ENCODE results near the gene POU3F3.
A peak's percentile ranks its signal among the peaks of the same experiment; 100 is the strongest.

POU3F3 gene

DNA sequence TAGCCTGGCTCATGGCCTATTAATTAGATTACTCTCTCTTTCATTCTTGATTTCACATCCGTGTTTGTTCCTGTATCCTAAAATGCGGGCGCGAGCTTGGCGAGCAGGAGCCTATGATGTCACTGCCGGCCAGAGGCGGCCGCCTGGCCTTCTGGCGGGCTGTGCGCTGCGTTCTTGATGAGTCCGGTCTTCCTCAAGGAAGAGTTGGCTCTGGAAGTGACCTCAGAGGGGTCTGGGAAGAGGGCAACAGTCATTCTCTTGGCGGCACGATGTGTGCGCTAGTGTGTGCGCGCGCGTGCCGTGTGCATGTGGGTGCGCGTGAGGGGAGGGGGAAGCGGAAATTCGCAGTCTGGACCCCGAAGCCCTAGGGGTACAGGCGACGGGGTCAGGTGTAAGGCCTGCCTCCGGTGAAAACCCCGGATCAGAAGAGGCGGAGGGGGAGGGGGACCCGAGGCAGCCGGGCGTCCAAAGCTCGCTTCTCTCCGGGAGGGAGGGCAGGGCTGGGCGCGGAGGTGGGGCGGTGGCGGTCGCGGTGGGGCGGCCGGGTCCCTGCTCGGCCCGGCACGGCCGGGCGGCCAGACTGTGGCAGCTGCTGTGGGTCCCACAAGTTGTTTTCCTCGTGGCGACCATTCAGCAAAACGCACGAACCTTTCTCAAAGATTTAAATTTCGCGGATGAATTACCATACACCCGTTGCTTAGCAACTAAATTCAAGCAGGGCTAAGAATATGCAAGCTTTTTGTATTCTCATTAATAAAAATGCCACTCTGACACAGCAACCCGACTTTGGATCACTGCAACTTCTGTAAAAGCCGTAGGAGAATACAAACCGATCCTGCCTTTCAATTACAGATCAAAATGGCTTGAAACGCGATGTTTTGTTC is 8.4 kb downstream of the POU3F3 start:
- no peak for DNase-seq

DNA sequence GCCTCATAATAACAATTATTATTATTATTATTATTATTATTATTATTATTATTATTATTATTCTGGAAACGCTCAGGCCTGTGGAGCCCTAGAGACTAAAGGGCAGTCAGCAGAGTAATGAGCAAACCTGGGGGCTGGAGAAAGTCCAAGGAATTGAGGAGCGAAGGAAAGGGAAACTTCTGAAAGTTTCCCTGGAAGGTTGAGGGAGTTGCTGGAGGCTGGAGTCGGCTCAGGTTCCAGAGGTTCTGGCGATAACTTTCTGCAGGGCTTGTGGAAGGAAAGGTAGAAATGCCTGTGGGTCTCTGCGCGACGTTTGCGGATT is 9.2 kb downstream of the POU3F3 start:
- no peak for DNase-seq

DNA sequence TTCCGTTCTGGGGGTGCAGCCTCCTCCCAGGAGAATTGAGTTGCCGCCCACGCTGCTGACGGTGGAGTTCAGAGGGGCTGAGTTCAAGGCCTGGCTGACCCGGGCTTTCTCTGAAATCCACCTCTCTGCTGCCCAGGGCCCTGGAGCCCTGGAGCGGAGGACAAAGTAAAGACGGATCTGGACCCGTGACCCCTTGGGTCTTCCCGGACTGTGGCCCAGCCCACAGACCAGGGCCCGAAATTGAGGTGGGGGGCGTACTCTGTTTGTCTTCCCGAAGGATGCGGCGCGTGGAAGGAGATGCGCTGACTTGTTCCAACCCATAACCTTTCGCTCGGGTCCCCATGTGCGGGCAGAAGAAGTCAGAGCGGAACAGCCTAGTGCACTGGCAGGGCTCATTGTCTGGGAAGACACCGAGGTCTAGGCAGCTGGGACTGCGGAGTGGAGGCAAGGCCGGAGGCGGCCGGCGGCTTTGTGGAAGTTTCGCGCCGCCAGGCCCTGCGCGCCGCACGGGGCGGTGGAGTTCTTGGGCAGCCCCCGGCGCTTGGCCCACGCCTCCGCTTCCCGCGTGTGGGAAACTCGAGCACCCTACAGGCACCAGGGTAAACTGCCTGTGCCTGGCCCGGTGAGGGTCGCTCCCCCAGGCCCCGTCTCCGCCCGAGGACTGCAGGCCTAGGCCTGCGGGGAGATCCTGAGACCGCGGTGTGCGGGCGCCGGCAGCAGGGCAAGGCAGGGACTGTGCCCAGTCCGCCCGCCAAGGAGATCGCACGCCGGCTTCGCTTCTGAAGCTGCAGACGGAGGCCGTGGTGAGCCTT is 9.8 kb downstream of the POU3F3 start:
- no peak for DNase-seq

GRCh38 chr2:104864280-104865095 is 10.6 kb downstream of the POU3F3 start:
- no peak for DNase-seq

DNA sequence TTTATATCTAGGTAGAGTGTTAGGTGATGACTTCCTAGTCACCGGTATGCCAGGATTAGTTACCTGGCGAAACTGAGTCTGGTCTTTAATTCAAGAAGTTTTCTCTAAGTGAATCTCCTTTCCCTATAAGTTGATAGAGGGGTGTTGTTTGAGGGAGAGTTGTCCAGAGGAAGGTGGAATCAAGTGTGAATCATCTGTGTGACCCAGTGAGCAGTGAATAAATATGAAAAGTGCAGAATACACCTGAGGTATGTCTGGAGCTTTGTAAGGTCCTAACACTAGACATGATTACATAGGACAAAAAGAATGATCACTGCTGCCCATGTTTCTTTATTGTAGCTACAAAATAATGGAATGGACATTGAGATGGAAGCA is 11.2 kb downstream of the POU3F3 start:
- DNase-seq, result no peak

DNA sequence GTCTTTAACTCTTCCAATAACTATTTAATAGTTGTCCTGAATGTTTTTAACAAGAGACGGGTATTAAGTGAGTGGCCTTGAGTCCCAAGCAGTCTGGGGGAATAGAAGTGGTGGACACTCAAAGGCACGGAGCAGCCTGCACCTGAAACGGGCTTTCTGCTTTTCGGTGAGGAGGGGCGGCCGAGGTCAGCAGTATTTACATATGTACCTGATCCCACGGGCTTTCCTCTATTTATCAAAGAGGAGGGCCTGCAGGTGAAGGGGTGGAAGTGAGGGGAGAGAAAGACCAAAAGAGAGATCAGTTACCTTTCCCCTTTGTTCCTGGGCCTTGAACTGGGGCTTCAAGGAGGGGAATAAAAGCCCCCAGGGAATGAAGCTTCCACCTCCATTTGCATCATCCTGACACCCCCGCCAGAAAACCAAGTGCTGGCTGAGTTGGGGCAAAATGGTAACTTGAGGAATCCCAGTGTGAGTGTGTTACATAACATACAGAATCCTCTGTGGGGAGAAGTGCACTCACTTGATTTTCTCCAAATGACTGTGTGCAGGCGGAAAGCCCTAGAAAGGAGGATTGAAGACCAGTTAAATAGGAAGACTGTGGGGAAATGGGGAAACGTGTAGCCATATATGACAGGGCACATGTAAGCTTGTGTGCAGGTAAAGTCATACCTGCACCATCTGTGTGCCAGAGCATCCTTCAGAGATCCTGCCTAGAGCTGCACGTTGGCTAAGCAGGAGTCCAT is 12.4 kb downstream of the POU3F3 start:
- DNase-seq, result no peak

DNA sequence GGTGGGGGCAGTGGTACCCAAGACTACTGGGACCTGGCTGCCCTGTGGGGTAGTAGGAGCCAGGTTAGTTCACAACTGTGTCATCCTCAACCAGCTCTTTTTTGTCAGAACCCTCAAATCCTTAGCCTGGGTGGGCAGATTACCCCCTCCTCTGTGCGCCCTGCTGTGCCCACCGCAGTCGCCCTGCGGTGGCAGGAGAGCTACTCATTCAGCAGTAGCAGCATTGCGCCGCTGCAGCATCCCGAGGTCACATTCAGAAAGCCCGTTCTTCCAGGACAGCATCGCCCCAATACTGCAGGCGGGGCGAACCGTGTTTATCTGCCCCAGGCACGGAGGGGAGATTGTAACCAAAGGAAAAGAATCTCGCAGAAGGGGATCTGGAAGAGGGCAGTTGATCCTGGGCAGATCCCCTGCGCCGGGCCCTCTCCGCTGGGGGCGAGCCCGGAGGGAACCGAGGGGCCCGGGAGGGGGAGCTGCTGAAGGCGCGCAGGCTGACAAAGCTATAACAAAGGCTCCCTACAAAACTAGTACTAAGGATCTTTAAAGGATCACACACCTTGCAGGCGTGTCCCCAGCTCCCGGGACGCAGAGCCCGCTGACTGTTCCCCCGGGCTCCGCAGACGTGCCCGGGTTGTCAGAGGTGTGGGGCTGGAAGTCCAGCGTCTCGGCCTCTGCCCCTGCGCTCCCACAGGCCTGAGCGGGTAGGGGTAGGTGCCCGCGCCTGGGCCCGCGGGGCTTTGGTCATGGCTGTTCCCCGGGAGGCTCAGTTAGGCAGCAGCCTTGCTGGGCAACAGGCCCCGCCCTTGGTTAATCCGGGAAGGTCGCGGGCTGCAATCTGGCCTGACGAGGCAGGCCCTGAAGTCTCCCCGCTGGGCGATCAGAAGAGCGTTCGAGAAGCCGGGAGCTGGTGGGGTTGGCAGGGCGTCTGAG is 13.2 kb downstream of the POU3F3 start:
- no peak for DNase-seq

GRCh38 chr2:104867813-104868504 is 14.0 kb downstream of the POU3F3 start:
- DNase-seq, result no peak

DNA sequence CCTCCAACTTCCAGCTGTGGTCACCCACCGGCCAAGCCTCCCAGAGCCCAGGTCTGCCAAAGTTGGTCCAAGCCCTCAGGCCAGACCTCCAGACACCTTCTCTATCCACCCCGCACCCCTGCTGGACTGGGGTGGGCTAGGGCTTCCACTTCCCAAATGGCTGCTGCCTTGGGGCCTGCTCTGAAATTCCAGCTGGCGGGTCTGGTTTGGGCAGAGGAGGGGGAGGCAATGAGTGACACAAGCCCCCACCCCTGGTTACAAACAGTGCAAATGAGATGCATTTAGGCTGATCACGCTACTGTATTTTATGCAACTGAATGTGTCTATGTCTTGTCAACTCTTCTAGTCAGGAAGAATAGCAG is 14.6 kb downstream of the POU3F3 start:
- DNase-seq, result no peak

- no peak for DNase-seq
Observed at GRCh38 chr2:104870100-104870975, 16.4 kb downstream of the POU3F3 start.

- DNase-seq, result no peak
Observed at GRCh38 chr2:104871649-104871971, 17.7 kb downstream of the POU3F3 start.

DNA sequence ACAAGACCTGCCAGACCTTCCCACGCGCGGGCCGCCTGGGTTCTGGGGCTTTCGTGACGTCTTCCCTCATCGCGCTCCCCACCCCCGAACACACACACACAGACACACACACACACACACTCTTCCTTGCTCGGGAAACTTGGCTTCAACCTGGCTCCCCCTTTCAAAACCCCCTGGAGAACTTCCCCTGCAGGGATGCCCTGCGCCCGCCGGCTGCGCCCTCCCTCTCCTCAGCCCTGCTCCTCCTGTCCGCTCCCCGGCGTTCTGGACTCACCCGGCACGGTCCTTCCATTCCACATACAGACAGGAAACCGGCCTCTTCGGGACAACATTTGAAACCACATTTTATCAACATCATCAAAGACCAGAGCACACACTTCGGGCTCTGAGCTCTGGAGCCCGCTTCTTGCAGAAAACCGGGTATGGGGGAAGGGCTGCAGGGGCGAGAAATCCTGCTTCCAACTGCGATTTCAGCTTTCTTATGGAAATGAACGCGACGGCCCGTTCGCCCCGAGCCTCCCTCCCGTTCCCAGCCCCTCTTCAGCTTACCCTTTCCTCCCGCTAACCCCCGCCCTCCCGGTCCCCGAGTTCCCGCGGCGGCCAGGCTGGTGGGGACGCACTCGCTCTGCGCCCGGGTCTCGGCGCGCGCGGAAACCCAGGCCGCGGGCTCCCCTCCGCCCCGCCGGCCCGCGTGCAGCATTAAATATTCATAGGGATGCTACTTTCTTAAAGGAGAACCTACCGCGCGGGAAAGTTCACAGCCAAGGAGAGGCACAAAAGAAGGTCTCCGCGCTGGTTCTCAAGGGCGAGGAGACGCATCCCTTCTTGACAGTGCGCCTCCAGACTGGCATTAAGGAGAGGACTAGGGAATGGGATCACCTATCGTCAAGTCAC is 18.3 kb downstream of the POU3F3 start:
- no peak for DNase-seq

GRCh38 chr2:104872866-104873688 is 19.2 kb downstream of the POU3F3 start:
- DNase-seq, result peak in 1 of 2 donors; percentile 34

DNA sequence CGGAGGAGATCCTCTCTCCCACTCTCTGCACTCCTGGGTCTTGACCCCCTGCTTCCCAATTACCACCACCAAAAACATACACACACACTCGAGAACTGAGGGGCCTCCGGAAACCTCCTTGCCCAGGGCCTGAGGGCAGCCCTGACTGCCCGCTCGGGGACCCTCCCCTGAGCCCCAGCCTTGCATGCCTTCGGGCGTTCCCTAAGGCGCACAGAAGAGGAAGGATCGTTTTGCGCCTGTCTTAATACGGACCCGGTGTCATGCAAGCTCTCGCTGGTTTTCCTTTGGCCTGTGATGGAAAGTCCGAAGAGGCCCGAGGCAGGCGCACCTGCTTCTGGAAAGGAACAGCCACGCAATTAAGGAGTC is 19.8 kb downstream of the POU3F3 start:
- no peak for DNase-seq

DNA sequence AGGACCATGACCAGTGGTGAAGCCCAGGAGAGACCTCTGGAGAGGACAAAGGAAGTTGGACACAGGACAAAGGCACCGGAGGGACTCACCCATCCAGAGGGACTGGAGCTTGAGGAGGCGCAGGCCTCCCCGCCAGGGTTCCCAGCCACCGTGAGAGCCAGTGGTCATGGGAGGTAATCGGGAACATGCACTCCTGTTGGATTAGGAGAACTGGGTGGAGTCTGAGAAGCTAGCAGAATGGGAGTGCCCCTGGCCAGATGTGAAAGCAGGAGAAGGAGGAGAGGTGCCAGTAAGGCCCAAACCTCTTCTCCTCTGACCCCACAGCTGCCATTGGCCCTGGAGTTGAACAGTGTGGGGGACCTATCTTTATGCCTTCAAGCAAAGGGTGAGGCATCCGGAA is 20.3 kb downstream of the POU3F3 start:
- no peak for DNase-seq

DNA sequence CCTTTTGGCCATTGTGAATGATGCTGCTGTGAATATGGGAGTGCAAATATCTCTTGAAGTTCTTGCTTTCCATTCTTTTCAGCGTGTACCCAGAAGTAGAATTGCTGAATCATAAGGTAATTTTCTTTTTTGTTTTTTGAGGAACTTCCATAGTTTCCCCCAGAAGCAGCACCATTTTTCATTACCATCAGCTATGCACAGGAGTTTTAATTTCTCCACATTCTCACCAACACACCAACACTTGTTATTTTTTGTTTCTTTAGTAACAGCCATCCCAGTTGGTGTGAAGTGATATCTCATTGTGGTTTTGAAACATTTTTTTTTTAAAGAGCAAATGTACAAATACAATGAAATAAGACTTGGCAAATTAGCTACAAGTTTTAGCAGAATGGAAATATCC is 21.3 kb downstream of the POU3F3 start:
- DNase-seq, result no peak

DNA sequence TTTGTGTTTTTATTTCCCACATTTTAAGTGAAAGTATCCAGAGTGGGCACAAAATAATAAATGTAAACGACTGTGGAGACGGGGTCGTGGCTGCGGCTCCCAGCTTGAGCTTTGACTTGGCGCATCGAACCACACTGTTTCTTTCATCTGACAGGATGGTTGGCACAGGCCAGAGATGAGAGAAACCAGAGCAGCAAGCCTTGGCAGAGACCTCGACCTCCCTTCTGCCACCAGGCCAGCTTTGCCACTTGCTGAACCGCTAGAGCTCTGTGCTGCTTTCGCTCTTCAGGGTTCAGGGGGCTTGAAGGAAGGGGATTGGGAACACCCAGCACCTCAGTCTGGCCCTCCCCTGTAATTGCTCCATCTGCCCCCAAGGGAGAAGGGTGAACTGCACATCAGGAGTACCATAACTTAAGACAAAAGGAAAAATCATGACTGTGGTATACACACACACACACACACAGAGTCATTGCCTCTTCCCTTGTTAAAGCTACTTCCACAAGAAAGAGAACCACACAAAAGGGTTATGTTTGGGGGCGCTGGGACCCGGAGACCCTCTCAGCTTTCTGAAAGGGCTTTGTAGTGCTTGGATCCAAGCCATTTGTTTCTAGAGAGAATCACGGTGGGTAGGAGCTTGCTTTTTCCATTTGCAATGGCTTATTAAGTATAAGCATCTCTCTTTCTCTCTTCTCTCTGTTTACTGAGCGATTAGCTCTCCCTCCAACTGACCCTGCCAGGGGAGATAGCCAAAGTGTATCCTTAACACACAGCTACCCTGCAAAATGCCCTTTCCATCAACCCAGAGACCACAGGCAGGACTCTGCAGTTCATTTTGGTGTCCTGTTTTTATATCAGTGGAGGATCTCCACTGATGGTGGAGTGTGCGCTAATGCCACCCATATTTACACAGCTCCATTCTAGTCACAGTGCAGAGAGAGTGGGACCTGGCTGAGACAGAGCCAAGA is 23.0 kb downstream of the POU3F3 start:
- DNase-seq, result no peak
